ENCODE data around the gene LRRK1. TPM values are rescaled to one million over a fixed set of nuclear protein-coding genes. Genes with fewer than 3 reads are reported as not detected.

LRRK1 gene
- total and polyA plus RNA-seq, 2 of the 13 experiments (the other 11 are each of a cell fraction or from before 2014, with no cell fraction given): 0.13 to 1.2 TPM

DNA sequence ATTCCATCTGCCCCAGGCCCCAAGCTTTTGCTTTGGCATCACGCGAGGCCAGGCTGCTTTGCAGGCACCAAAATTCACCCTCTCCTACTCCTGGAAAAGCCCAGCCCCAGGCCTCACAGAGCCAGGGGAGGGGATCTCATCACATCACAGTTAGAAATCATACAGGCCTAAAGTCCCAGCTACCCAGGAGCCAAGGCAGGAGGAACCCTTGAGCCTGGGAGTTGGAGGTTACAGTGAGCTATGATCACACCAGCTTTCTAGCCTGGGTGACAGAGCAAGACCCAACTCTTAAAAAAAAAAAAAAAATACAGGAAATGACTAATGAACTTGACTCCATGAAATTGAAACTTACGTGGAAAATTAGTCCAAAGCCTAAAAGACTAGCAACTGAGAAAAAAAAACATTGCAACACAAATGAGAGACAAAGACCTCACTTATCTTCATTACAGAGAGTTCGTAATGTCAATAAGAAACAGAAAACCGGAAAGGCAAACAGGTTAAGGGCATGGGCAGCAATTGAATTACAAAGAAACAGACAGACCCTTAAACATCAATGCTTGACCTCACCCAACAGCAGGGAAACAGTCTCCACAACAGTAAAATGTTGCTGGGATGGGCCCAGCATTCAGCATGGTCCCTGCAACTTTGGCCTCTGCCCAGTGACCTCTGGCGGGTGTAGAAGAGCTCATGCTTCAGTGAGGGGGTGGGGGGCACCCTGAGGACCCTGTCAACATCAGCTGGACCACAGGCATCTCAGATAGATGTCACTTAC lies 151.5 kb downstream of the LRRK1 start (continued):
- TF ChIP-seq HMG20A (CRISPR knock-in tag; IDR thresholded peaks at IDR 0.05; ENCODE audit: borderline replicate concordance): peak; percentile 93; the same call in 1 of the 2 replicates
- no peak for TF ChIP-seq ZNF224 (CRISPR knock-in tag; IDR thresholded peaks at IDR 0.05)
- TF ChIP-seq ADNP (CRISPR knock-in tag; IDR thresholded peaks at IDR 0.05): no peak
- no peak for TF ChIP-seq KMT2A (CRISPR knock-in tag; IDR thresholded peaks at IDR 0.05)
- TF ChIP-seq ESRRA (CRISPR knock-in tag; IDR thresholded peaks at IDR 0.05; ENCODE audit: low read depth): peak; percentile 72
- no peak; the same call in 1 of the 2 replicates for TF ChIP-seq ZNF460 (CRISPR knock-in tag; IDR thresholded peaks at IDR 0.05; ENCODE audit: borderline replicate concordance)
- peak; percentile 93 to 97 for TF ChIP-seq EP300 (IDR thresholded peaks at IDR 0.05; ENCODE audit: low read depth in 2 of 2, low read length in 2 of 2)
- peak; percentile 91 for TF ChIP-seq EP300 (CRISPR knock-in tag; IDR thresholded peaks at IDR 0.05; ENCODE audit: borderline replicate concordance)
- TF ChIP-seq, protein P1, sequence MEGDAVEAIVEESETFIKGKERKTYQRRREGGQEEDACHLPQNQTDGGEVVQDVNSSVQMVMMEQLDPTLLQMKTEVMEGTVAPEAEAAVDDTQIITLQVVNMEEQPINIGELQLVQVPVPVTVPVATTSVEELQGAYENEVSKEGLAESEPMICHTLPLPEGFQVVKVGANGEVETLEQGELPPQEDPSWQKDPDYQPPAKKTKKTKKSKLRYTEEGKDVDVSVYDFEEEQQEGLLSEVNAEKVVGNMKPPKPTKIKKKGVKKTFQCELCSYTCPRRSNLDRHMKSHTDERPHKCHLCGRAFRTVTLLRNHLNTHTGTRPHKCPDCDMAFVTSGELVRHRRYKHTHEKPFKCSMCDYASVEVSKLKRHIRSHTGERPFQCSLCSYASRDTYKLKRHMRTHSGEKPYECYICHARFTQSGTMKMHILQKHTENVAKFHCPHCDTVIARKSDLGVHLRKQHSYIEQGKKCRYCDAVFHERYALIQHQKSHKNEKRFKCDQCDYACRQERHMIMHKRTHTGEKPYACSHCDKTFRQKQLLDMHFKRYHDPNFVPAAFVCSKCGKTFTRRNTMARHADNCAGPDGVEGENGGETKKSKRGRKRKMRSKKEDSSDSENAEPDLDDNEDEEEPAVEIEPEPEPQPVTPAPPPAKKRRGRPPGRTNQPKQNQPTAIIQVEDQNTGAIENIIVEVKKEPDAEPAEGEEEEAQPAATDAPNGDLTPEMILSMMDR (CRISPR knock-in tag; IDR thresholded peaks at IDR 0.05): peak; percentile 26; the same call in 1 of the 2 replicates
- peak; percentile 27; the same call in 1 of the 2 replicates for TF ChIP-seq BHLHE40 (IDR thresholded peaks at IDR 0.05; ENCODE audit: low read length)
- TF ChIP-seq PCBP1 (IDR thresholded peaks at IDR 0.05; ENCODE audit: borderline replicate concordance, low read depth, low read length): no peak
- TF ChIP-seq, protein P2, sequence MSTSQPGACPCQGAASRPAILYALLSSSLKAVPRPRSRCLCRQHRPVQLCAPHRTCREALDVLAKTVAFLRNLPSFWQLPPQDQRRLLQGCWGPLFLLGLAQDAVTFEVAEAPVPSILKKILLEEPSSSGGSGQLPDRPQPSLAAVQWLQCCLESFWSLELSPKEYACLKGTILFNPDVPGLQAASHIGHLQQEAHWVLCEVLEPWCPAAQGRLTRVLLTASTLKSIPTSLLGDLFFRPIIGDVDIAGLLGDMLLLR (CRISPR knock-in tag; IDR thresholded peaks at IDR 0.05): no peak
- TF ChIP-seq, protein P3, sequence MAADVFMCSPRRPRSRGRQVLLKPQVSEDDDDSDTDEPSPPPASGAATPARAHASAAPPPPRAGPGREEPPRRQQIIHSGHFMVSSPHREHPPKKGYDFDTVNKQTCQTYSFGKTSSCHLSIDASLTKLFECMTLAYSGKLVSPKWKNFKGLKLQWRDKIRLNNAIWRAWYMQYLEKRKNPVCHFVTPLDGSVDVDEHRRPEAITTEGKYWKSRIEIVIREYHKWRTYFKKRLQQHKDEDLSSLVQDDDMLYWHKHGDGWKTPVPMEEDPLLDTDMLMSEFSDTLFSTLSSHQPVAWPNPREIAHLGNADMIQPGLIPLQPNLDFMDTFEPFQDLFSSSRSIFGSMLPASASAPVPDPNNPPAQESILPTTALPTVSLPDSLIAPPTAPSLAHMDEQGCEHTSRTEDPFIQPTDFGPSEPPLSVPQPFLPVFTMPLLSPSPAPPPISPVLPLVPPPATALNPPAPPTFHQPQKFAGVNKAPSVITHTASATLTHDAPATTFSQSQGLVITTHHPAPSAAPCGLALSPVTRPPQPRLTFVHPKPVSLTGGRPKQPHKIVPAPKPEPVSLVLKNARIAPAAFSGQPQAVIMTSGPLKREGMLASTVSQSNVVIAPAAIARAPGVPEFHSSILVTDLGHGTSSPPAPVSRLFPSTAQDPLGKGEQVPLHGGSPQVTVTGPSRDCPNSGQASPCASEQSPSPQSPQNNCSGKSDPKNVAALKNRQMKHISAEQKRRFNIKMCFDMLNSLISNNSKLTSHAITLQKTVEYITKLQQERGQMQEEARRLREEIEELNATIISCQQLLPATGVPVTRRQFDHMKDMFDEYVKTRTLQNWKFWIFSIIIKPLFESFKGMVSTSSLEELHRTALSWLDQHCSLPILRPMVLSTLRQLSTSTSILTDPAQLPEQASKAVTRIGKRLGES (CRISPR knock-in tag; IDR thresholded peaks at IDR 0.05; ENCODE audit: borderline replicate concordance): 0 out of 2 replicates have a peak, but pooled peaks have one; percentile 66
- no peak for TF ChIP-seq ZNF772 (CRISPR knock-in tag; IDR thresholded peaks at IDR 0.05)
- TF ChIP-seq PITX1 (CRISPR knock-in tag; IDR thresholded peaks at IDR 0.05): no peak
- TF ChIP-seq ZNF572 (CRISPR knock-in tag; IDR thresholded peaks at IDR 0.05): 0 out of 2 replicates have a peak, but pooled peaks have one; percentile 40
- no peak for TF ChIP-seq MBNL3 (CRISPR knock-in tag; conservative IDR thresholded peaks at IDR 0.05)
- no peak for TF ChIP-seq TRIM24 (CRISPR knock-in tag; IDR thresholded peaks at IDR 0.05)
- 0 out of 2 replicates have a peak, but pooled peaks have one; percentile 28 for TF ChIP-seq ZNF598 (CRISPR knock-in tag; IDR thresholded peaks at IDR 0.05; ENCODE audit: borderline replicate concordance)
